ENCODE data around the gene TMEM242.

The TMEM242 gene

DNA sequence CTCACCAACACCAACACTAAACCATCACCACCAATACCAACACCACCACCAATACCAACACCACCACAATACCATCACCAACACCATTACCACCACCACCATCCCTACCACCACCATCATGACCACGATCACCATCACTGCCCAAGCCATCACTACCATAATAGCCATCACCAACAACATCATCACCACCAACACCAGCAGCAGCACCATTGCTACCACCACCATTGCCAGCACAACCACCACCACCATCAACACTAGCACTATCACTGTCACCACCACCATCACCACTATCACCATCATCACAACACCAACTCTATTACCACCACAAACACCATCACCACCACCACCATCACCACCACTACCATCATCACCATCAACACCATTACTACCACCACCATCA lies 53.0 kb downstream of the TMEM242 start:
- no peaks in the 10 kb centered on the region for H3K36me3 ChIP-seq (ENCODE audit: insufficient read depth, low read length)
- H3K27me3 ChIP-seq (ENCODE audit: insufficient read depth, low read length, poor library complexity, severe bottlenecking): no peaks in the 10 kb centered on the region
- no peak overlapping the region for H3K9ac ChIP-seq (ENCODE audit: low read depth, low read length, poor library complexity, severe bottlenecking)
- H2AFZ ChIP-seq (ENCODE audit: low read length): no peak overlapping the region
- peaks cover 11% of the 10 kb centered on the region for H3K4me1 ChIP-seq (ENCODE audit: insufficient read depth, low read length, poor library complexity, severe bottlenecking)
- no peak for TF ChIP-seq EZH2phosphoT487 (IDR thresholded peaks at IDR 0.05; ENCODE audit: borderline replicate concordance)
- H3F3A ChIP-seq (ENCODE audit: low read depth): no peaks in the 10 kb centered on the region
- no peaks in the 10 kb centered on the region for H3K9me2 ChIP-seq (replicated peaks; ENCODE audit: low read depth, low read length)
- H3K4me3 ChIP-seq (ENCODE audit: low read length, poor library complexity, severe bottlenecking): no peak overlapping the region
- H3K79me2 ChIP-seq (ENCODE audit: insufficient read depth, low read length): no peaks in the 10 kb centered on the region
- H4K20me1 ChIP-seq (ENCODE audit: insufficient read depth, low read length, poor library complexity, severe bottlenecking): no peaks in the 10 kb centered on the region
- no peaks in the 10 kb centered on the region for H3K9me3 ChIP-seq (ENCODE audit: insufficient read depth, low read depth, low read length)
- no peak overlapping the region for H3K4me2 ChIP-seq (ENCODE audit: low read depth, low read length, poor library complexity, severe bottlenecking)

DNA sequence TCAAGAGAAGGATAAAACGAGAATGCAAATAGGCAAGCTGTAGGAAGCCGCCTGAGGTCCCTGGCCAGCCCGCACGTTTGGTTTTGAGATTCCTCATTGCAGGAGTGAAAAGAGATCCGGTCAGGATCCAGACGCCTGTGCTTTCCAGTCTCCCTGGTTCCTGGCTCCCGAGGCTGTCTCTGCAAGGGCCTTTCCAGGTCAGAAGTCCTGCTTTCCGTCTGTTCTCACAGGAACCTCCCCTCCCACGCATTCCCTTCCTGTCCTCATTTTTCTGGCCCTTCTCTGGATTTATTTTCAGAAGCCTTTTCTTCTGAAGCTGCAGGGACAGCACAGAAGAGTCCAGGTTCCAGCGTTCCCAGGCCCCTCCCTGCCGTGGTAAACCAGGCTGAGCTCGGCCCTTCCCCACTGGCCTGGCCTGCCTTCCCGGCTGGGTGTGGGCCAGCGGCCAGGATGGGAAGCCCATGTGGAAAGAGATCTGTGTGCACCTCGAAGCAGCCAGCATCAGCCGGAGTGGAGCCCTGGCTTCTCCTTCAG lies 54.0 kb downstream of the TMEM242 start:
- H3K9me3 ChIP-seq (ENCODE audit: insufficient read depth, low read depth, low read length): no peaks in the 10 kb centered on the region

DNA sequence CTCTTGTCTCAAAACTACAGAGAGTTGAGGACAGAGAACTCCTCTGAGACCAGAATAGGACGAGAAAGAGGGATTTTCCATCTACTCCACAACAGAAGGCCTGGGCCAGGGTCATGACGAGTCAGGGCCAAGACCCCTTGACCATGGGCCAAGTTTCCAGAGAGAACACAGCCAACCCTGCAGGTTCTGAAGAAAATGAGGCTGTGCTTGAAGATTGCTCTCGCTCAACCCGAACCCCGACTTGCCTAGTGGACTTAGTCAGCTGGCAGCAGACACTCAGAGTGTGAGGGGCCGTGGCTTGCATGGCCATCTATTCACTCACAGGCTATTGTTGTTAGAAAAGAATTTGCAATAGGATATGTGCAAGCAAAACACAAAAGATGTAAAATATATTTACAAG lies 54.5 kb downstream of the TMEM242 start:
- Histone ChIP-seq H3K9me2 (replicated peaks; ENCODE audit: low read depth, low read length) (no peaks in the 10 kb centered on the region), H4K20me1 (ENCODE audit: insufficient read depth, low read length, poor library complexity, severe bottlenecking) (no peaks in the 10 kb centered on the region), H3K4me3 (ENCODE audit: low read length, poor library complexity, severe bottlenecking) (no peak overlapping the region), H3F3A (ENCODE audit: low read depth) (no peaks in the 10 kb centered on the region), H3K4me2 (ENCODE audit: low read depth, low read length, poor library complexity, severe bottlenecking) (no peak overlapping the region), H3K79me2 (ENCODE audit: insufficient read depth, low read length) (no peaks in the 10 kb centered on the region), H3K9me3 (ENCODE audit: insufficient read depth, low read depth, low read length) (no peaks in the 10 kb centered on the region), H3K9ac (ENCODE audit: low read depth, low read length, poor library complexity, severe bottlenecking) (no peak overlapping the region), H2AFZ (ENCODE audit: low read length) (no peak overlapping the region), H3K36me3 (ENCODE audit: insufficient read depth, low read length) (no peaks in the 10 kb centered on the region), H3K27me3 (ENCODE audit: insufficient read depth, low read length, poor library complexity, severe bottlenecking) (no peaks in the 10 kb centered on the region), H3K4me1 (ENCODE audit: insufficient read depth, low read length, poor library complexity, severe bottlenecking) (peaks cover 8% of the 10 kb centered on the region)
- no peak for TF ChIP-seq EZH2phosphoT487 (IDR thresholded peaks at IDR 0.05; ENCODE audit: borderline replicate concordance)
- TF ChIP-seq, protein P1, sequence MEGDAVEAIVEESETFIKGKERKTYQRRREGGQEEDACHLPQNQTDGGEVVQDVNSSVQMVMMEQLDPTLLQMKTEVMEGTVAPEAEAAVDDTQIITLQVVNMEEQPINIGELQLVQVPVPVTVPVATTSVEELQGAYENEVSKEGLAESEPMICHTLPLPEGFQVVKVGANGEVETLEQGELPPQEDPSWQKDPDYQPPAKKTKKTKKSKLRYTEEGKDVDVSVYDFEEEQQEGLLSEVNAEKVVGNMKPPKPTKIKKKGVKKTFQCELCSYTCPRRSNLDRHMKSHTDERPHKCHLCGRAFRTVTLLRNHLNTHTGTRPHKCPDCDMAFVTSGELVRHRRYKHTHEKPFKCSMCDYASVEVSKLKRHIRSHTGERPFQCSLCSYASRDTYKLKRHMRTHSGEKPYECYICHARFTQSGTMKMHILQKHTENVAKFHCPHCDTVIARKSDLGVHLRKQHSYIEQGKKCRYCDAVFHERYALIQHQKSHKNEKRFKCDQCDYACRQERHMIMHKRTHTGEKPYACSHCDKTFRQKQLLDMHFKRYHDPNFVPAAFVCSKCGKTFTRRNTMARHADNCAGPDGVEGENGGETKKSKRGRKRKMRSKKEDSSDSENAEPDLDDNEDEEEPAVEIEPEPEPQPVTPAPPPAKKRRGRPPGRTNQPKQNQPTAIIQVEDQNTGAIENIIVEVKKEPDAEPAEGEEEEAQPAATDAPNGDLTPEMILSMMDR (conservative IDR thresholded peaks at IDR 0.05; ENCODE audit: low read length): no peak

More for the DNA sequence above, 54.0 kb downstream of the TMEM242 start:
- Histone ChIP-seq H4K20me1 (ENCODE audit: insufficient read depth, low read length, poor library complexity, severe bottlenecking) (no peaks in the 10 kb centered on the region), H3K27me3 (ENCODE audit: insufficient read depth, low read length, poor library complexity, severe bottlenecking) (no peaks in the 10 kb centered on the region), H3K36me3 (ENCODE audit: insufficient read depth, low read length) (no peaks in the 10 kb centered on the region), H3K4me1 (ENCODE audit: insufficient read depth, low read length, poor library complexity, severe bottlenecking) (peaks cover 8% of the 10 kb centered on the region), H3K4me3 (ENCODE audit: low read length, poor library complexity, severe bottlenecking) (no peak overlapping the region), H3K9me2 (replicated peaks; ENCODE audit: low read depth, low read length) (no peaks in the 10 kb centered on the region), H3K79me2 (ENCODE audit: insufficient read depth, low read length) (no peaks in the 10 kb centered on the region), H3K9ac (ENCODE audit: low read depth, low read length, poor library complexity, severe bottlenecking) (no peak overlapping the region), H3K4me2 (ENCODE audit: low read depth, low read length, poor library complexity, severe bottlenecking) (no peak overlapping the region), H3F3A (ENCODE audit: low read depth) (no peaks in the 10 kb centered on the region), H2AFZ (ENCODE audit: low read length) (no peak overlapping the region)
- TF ChIP-seq, protein P1 (conservative IDR thresholded peaks at IDR 0.05; ENCODE audit: low read length): no peak
- TF ChIP-seq EZH2phosphoT487 (IDR thresholded peaks at IDR 0.05; ENCODE audit: borderline replicate concordance): no peak

DNA sequence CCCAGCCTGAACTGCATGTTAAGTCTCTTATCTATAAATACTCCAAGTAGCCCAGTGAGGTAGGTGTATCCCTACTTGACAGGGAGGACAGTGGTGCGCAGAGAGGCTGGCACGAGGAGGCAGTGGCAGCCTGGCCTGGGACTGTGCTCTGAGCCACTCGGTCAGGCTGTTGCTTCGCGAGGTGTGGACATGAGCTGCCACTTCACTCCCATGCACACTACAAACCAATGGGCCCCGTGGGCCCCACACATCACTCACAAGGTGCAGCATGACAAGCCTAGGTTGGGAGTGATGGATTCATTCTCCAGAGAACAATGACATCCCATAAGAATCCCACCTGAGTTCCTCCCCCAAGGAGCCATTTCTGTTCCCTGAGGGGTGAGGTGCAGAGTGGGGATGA lies 54.9 kb downstream of the TMEM242 start:
- TF ChIP-seq EZH2phosphoT487 (IDR thresholded peaks at IDR 0.05; ENCODE audit: borderline replicate concordance): no peak
- TF ChIP-seq, protein P1 (conservative IDR thresholded peaks at IDR 0.05; ENCODE audit: low read length): no peak

More for the DNA sequence above, 54.9 kb downstream of the TMEM242 start:
- Histone ChIP-seq H3K4me3 (ENCODE audit: low read length, poor library complexity, severe bottlenecking) (no peak overlapping the region), H2AFZ (ENCODE audit: low read length) (no peak overlapping the region), H4K20me1 (ENCODE audit: insufficient read depth, low read length, poor library complexity, severe bottlenecking) (no peaks in the 10 kb centered on the region), H3K9ac (ENCODE audit: low read depth, low read length, poor library complexity, severe bottlenecking) (no peak overlapping the region), H3K4me2 (ENCODE audit: low read depth, low read length, poor library complexity, severe bottlenecking) (no peak overlapping the region), H3K79me2 (ENCODE audit: insufficient read depth, low read length) (no peaks in the 10 kb centered on the region), H3K9me2 (replicated peaks; ENCODE audit: low read depth, low read length) (no peaks in the 10 kb centered on the region), H3K9me3 (ENCODE audit: insufficient read depth, low read depth, low read length) (no peaks in the 10 kb centered on the region), H3F3A (ENCODE audit: low read depth) (no peaks in the 10 kb centered on the region), H3K36me3 (ENCODE audit: insufficient read depth, low read length) (no peaks in the 10 kb centered on the region), H3K27me3 (ENCODE audit: insufficient read depth, low read length, poor library complexity, severe bottlenecking) (no peaks in the 10 kb centered on the region), H3K4me1 (ENCODE audit: insufficient read depth, low read length, poor library complexity, severe bottlenecking) (peaks cover 5% of the 10 kb centered on the region)

Data from Loucy (cell line).